Activated T-helper 2 cell treated with anti-CD3 and anti-CD28 coated beads, Interferon-gamma antibody, Interleukin-2, Interleukin-4, amounts not matched to agents 10 μg/mL and 5 μg/mL and 100 μg/mL, durations not matched to agents 14 hours and 24 hours and 36 hours (primary cell): ENCODE measurements around the gene RPS6KA4. TPM values are rescaled to one million over a fixed set of nuclear protein-coding genes. Genes with fewer than 3 reads are reported as not detected.

ENCODE experiments used
- DNase-seq: peaks from one replicate; pipeline ENCODE4 v3.0.0; 2021; ENCODE audit warnings: low spot score
- H3K27ac Mint-ChIP-seq: one replicate; pipeline ENCODE4 v1.8.0; 2021; ENCODE audit warnings: mixed read lengths
- H3K27me3 Mint-ChIP-seq: one replicate; pipeline ENCODE4 v1.8.0; 2021; ENCODE audit warnings: low read depth, mixed read lengths
- H3K36me3 Mint-ChIP-seq: one replicate; pipeline ENCODE4 v1.8.0; 2021; ENCODE audit warnings: low read depth, mixed read lengths
- H3K4me1 Mint-ChIP-seq: one replicate; pipeline ENCODE4 v1.8.0; 2021; ENCODE audit warnings: low read depth, mixed read lengths
- H3K4me3 Mint-ChIP-seq: one replicate; pipeline ENCODE4 v1.8.0; 2021; ENCODE audit warnings: low read depth, mild to moderate bottlenecking, moderate library complexity, mixed read lengths
- H3K9me3 Mint-ChIP-seq: one replicate; pipeline ENCODE4 v1.8.0; 2021; ENCODE audit warnings: mixed read lengths
- intact Hi-C: fragments of 100-400 bp; cut with micrococcal nuclease; formaldehyde crosslinking; loops from one replicate; pipeline ENCODE4 v1.15.1; 2023
- total RNA-seq: library from RNA; stranded (reverse); gene quantifications from 2 replicates; pipeline ENCODE4 v1.2.3, GENCODE V29; 2022

Gene RPS6KA4
- total RNA-seq, 1 donor from 2014 or later, result 38.7 TPM

DNA sequence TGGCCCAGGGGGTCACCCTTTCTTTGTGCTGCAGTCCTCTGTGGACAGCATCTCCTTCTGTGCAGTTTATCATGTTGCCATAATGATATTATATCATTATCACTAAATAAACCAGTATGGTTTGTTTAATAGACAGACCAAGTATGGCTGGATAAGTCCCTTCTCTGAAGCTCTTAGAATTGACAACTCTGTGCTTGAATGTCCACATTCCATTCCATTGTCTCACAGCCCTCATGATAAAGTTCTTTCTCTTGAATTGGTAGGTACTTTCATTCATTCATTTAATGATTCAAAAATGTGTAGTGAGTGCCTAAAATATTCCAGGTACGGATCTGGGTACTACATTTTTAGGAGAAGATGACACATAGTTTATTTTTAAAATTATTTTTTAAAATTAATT lies 7.8 kb downstream of the RPS6KA4 start:
- H3K4me1 Mint-ChIP-seq, result no peaks in the 10 kb centered on the region
- H3K4me3 Mint-ChIP-seq, result no peak overlapping the region
- H3K27ac Mint-ChIP-seq, result no peak overlapping the region
- H3K36me3 Mint-ChIP-seq, result peaks cover 68% of the 10 kb centered on the region
- intact Hi-C loops, result no loop called here
- no peak for DNase-seq
- H3K27me3 Mint-ChIP-seq, result no peaks in the 10 kb centered on the region
- H3K9me3 Mint-ChIP-seq, result no peaks in the 10 kb centered on the region

DNA sequence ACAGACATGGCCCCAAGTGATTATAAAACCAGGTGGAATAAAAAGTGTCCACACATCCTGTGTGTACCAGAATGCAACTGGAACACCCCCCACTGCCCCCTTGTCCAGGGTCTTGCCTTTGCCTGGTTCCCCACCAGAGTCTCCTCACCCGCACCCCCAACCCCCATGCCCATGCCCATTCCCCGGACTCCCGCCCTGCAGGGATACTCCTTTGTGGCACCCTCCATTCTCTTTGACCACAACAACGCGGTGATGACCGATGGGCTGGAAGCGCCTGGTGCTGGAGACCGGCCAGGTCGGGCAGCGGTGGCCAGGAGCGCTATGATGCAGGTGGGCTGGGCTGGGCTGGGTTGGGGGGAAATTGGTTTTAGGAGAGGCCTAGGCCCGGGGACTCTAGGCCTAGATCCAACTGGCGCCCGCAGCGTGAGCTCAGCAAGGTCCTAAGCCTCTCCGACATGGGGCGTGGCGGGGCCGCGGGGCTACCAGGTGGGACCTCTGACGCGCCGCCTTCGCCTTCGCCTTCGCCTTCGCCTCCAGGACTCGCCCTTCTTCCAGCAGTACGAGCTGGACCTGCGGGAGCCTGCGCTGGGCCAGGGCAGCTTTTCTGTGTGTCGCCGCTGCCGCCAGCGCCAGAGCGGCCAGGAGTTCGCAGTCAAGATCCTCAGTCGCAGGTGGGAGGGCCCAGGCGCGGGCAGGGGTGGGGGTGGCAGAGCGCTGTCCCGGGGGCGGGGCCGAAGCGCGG lies 9.1 kb downstream of the RPS6KA4 start:
- Mint-ChIP-seq H3K9me3 (no peaks in the 10 kb centered on the region), H3K27me3 (no peaks in the 10 kb centered on the region), H3K4me3 (no peak overlapping the region), H3K36me3 (peaks cover 55% of the 10 kb centered on the region), H3K27ac (no peak overlapping the region), H3K4me1 (no peaks in the 10 kb centered on the region)
- intact Hi-C loops, result no loop called here
- no peak for DNase-seq

DNA sequence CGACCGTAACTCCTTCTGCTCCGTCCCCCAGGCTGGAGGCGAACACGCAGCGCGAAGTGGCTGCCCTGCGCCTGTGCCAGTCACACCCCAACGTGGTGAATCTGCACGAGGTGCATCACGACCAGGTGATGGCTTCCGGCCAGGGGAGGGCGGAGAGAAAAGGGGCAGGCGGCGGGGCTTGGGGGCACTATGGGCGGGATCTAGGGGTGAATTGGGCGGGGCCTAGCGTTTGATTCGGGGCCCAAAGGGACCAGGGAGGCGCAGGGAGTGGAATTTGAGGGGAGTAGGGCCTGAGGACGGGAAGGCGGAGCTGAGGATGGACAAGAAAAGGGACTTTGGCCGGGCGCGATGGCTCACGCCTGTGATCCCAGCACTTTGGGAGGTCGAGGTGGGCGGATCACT lies 9.7 kb downstream of the RPS6KA4 start:
- Mint-ChIP-seq H3K4me3 (no peak overlapping the region), H3K36me3 (peaks cover 49% of the 10 kb centered on the region), H3K27ac (no peak overlapping the region), H3K4me1 (no peaks in the 10 kb centered on the region), H3K9me3 (no peaks in the 10 kb centered on the region), H3K27me3 (no peaks in the 10 kb centered on the region)
- DNase-seq, result no peak
- intact Hi-C loops, result no loop called here

DNA sequence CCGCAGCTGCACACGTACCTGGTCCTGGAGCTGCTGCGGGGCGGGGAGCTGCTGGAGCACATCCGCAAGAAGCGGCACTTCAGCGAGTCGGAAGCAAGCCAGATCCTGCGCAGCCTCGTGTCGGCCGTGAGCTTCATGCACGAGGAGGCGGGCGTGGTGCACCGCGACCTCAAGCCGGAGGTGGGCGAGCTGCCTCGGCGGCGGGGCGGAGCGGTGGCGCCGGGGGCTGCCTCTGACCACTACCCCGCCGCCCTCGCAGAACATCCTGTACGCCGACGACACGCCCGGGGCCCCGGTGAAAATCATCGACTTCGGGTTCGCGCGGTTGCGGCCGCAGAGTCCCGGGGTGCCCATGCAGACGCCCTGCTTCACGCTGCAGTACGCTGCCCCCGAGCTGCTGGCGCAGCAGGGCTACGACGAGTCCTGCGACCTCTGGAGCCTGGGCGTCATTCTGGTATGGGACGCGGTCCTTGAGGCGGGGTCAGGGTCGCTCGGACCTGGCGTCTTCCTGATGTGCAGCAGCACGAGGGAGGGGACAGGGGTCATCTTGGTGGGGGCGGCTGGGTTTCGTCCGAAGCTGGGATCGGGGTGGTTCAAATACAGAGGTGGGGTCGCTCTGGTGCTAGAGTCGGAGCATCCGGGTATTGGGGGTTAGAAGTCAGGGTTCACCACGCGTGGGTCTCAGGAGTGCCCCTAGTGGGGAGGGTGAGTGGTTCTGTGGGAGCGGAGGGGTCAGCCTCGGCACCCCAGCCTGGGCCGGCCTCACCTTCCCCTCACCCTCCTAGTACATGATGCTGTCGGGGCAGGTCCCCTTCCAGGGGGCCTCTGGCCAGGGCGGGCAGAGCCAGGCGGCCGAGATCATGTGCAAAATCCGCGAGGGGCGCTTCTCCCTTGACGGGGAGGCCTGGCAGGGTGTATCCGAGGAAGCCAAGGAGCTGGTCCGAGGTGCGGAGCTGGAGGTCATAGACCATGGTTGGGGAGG lies 10.8 kb downstream of the RPS6KA4 start:
- no peak for DNase-seq
- H3K9me3 Mint-ChIP-seq, result no peaks in the 10 kb centered on the region
- peaks cover 44% of the 10 kb centered on the region for H3K36me3 Mint-ChIP-seq
- H3K27ac Mint-ChIP-seq, result no peak overlapping the region
- no peaks in the 10 kb centered on the region for H3K27me3 Mint-ChIP-seq
- H3K4me3 Mint-ChIP-seq, result no peak overlapping the region
- no peaks in the 10 kb centered on the region for H3K4me1 Mint-ChIP-seq
- intact Hi-C loops, result no loop called here

DNA sequence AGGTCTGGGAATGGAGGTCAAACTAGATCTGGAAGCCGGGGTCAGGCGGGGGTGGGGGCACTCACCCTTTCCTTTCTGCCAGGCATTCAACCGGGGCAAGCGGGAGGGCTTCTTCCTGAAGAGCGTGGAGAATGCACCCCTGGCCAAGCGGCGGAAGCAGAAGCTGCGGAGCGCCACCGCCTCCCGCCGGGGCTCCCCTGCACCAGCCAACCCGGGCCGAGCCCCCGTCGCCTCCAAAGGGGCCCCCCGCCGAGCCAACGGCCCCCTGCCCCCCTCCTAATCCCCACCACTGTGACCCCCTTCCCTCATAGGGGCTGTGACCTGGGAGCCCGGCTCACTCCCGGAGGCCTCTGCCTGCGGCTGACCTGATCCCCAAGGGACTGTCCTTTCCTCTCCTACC lies 12.2 kb downstream of the RPS6KA4 start:
- no peak for DNase-seq
- Mint-ChIP-seq H3K9me3 (no peaks in the 10 kb centered on the region), H3K27me3 (no peaks in the 10 kb centered on the region)

DNA sequence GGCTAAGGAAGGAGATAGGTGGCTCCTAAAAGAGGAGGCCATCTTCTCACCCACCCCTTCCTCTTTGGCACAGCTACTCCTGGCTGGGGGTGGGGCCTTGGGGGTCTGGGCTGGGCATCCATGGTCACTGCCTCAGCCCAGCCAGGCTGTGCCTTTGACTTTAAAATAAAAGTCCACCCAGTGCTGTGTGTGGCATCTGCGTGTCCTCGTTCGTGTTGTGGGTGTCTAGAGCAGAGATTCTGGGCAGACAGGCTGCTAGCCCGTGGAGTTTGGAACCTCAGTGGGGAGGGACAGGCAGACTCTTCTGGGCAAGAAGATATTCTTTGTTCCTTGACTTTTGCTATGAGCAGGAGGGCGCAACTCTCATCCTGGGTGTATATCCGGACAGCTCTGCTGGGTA lies 13.1 kb downstream of the RPS6KA4 start:
- no peak overlapping the region for H3K4me3 Mint-ChIP-seq
- H3K9me3 Mint-ChIP-seq, result no peaks in the 10 kb centered on the region
- no peaks in the 10 kb centered on the region for H3K4me1 Mint-ChIP-seq
- peaks cover 23% of the 10 kb centered on the region for H3K36me3 Mint-ChIP-seq
- H3K27me3 Mint-ChIP-seq, result no peaks in the 10 kb centered on the region
- no peak overlapping the region for H3K27ac Mint-ChIP-seq
- intact Hi-C loops, result no loop called here
- no peak for DNase-seq

More for the DNA sequence above, 12.2 kb downstream of the RPS6KA4 start:
- Mint-ChIP-seq H3K4me3 (no peak overlapping the region), H3K27ac (no peak overlapping the region), H3K36me3 (peaks cover 30% of the 10 kb centered on the region), H3K4me1 (no peaks in the 10 kb centered on the region)
- intact Hi-C loops, result no loop called here

DNA sequence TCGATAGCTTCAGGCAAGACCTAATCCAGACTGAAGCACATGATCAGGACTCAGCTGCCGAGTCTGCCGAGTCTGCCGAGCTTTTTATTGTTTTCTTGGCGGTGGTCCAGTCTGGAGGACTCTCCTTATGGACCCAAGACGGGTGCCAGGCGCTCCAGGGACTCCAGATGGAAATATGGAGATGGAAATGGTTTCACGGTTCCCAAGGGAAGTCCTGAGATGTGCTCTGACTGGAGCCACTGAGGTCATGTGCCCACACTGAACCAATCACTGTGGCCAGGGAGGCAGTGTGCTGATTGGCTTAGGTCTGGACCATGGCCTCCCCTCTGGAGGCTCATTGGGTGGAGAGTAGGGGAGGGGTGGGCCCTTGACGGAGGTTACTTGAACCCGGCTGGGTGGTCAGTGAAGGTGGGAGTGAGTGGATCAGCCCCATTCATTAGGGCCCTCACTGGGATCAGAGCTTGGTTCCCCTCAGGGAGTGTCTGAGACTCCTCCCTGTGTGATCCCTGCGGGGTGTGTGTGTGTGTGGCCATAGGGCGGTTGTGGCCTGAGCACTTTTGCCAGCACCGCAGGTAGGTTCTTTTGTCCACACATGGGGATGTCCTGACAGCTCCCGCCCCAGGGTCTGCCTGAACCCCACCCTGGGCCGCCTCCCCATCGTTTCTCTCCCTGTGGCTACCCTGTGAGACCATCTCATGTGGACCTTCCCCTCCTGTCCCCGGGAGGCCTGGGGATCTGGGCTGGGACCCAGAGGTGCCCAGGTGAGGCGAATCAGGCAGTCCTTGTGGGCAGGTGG lies 14.0 kb downstream of the RPS6KA4 start:
- Mint-ChIP-seq H3K4me1 (no peaks in the 10 kb centered on the region), H3K9me3 (no peaks in the 10 kb centered on the region), H3K27ac (no peak overlapping the region), H3K27me3 (no peaks in the 10 kb centered on the region), H3K36me3 (peaks cover 18% of the 10 kb centered on the region), H3K4me3 (no peak overlapping the region)
- intact Hi-C loops, result no loop called here
- DNase-seq, result no peak

DNA sequence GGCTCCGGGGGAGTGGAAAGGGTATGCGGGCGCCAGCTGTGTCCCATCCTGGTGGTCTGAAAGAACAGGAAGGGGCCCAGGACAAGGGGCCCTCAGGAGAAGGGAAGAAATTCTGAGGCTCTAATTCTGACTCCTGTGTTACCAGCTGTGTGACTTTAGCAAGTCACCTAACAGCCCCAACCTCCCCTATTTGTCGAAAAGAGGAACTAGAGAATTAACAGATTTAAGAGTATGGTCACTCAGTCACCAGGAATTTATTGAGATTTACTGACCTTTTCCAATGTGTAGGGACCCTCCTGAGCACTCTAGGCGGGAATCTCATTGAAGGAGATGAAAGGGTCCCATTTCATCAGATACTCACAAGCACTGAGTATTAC lies 14.6 kb downstream of the RPS6KA4 start:
- no peak overlapping the region for H3K4me3 Mint-ChIP-seq
- H3K27me3 Mint-ChIP-seq, result no peaks in the 10 kb centered on the region
- H3K27ac Mint-ChIP-seq, result no peak overlapping the region
- H3K36me3 Mint-ChIP-seq, result peaks cover 14% of the 10 kb centered on the region
- intact Hi-C loops, result no loop called here
- no peak for DNase-seq
- no peaks in the 10 kb centered on the region for H3K9me3 Mint-ChIP-seq
- no peaks in the 10 kb centered on the region for H3K4me1 Mint-ChIP-seq

DNA sequence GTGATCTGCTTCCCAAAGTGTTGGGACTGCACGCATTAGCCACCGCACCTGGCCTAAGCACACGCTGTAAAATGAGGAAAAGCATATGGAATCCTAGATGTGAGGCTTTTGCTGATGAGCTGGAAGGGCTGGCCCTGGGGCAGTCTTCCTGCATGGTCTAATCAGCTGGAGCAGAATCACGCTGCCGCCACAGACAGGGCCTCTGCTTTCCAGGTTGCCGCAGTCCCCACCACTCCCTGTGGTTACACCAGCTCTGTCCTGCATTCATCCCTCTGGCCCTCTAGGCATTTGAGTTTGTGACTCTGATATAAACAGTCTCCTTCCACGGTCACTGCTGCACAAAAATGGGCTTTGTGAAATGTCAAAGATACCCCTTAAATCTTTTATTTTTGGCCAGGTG lies 17.1 kb downstream of the RPS6KA4 start:
- DNase-seq, result no peak
- H3K4me3 Mint-ChIP-seq, result no peak overlapping the region
- no peaks in the 10 kb centered on the region for H3K36me3 Mint-ChIP-seq
- no peaks in the 10 kb centered on the region for H3K4me1 Mint-ChIP-seq
- no peaks in the 10 kb centered on the region for H3K9me3 Mint-ChIP-seq
- no peaks in the 10 kb centered on the region for H3K27me3 Mint-ChIP-seq
- intact Hi-C loops, result no loop called here
- no peak overlapping the region for H3K27ac Mint-ChIP-seq

DNA sequence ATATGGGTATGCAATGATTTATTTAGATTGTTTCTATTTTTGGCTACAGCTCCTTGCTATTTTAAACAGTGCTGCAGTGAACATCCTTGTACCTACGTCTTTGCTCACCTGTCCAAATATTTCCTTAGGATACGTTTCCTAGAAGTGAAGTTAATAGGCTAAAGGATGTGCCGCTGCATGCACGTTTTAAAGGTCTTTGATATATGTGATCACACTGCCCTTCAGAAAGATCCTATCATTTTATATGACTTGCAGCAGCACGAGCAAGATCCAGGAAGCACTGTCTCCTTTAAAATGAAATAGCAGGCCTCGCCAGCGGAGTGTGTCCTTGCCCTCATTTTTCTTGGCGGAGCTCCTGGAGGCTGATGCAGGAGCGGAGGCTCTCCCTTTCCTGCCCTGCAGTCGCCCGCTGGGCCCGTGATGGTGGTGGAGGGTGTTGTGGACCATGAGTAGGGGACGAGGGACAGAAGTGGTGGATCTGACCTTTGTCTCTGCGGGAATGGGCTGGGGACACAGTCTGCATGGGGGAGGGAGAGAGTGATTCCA lies 19.4 kb downstream of the RPS6KA4 start:
- H3K4me3 Mint-ChIP-seq, result no peak overlapping the region
- H3K27ac Mint-ChIP-seq, result no peak overlapping the region
- intact Hi-C loops, result no loop called here
- H3K9me3 Mint-ChIP-seq, result no peaks in the 10 kb centered on the region
- H3K27me3 Mint-ChIP-seq, result no peaks in the 10 kb centered on the region
- peaks cover 5% of the 10 kb centered on the region for H3K4me1 Mint-ChIP-seq
- DNase-seq, result no peak
- H3K36me3 Mint-ChIP-seq, result no peaks in the 10 kb centered on the region

DNA sequence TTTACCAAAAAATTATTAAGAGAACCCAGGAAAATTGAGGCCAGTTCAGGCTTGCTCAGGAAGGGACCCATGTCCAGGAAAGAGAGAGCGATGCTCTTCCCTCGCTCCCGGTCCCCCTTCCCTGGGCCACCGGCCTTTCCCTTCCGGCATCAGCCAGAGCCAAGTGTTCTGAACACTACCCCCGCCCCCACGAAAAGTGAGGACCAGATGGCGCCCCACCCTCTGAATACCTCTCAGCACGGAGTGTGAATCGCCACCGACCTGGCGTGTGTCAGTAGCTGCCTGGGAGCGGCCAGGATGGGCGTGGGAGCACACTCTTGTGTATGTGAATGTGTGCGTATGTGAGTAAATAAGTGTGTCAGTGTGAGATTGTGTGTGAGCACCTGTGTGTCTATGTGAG lies 20.2 kb downstream of the RPS6KA4 start:
- Mint-ChIP-seq H3K9me3 (no peaks in the 10 kb centered on the region), H3K36me3 (no peaks in the 10 kb centered on the region), H3K4me3 (no peak overlapping the region), H3K27ac (no peak overlapping the region), H3K4me1 (peaks cover 5% of the 10 kb centered on the region), H3K27me3 (no peaks in the 10 kb centered on the region)
- DNase-seq, result no peak
- intact Hi-C loops, result no loop called here

DNA sequence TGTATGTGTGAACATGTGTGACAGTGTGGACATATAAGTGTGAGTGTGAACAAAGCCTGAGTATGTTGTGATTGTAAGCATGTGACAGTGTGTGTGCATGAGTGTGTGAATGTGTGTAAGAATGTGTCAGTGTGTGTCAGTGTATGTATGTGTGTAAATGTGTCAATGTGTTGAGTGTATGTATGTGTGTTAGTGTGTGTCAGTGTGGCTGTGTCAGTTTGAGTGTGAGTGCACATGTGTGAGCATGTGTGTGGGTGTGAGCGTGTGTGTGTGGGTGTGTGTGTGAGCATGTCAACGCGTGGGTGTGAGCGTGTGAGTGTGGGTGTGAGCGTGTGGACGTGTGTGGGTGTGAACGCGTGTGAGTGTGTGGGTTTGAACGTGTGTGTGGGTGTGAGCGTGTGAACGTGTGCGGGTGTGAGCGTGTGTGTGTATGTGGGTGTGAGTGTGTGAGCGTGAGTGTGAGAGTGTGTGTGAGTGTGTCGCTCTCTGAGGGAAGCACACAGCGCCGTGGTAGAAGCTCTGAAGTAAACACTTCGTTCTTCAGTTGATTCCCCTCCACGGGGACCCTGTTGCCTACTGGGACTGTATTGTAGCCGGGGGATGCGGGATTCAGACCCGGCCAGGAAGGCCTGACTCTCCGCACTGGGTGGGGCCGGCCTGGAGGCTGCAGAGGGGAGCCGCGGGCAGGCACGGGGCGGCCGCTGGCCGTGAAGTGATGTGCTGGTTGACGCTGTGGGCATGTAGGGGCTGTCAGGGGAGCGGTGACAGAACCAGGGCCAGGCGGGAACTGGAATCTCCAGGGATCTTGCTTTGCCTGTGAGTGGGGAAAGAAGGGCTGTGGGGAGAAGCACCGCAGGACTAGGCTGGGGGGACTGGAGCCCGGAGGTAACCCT lies 21.1 kb downstream of the RPS6KA4 start:
- Mint-ChIP-seq H3K27ac (no peak overlapping the region), H3K27me3 (no peaks in the 10 kb centered on the region), H3K4me1 (peaks cover 5% of the 10 kb centered on the region), H3K4me3 (no peak overlapping the region), H3K36me3 (no peaks in the 10 kb centered on the region), H3K9me3 (no peaks in the 10 kb centered on the region)
- intact Hi-C loops, result no loop called here
- no peak for DNase-seq
